GM18870 (cell line): ENCODE data around the gene AHCYL1.

Experiments used
- ATAC-seq: cut with Tn5 transposase; IDR thresholded peaks from one replicate; pipeline ENCODE4 v1.9.1; 2021; ENCODE audit warnings: moderate library complexity; ENCODE audit not compliant: unreplicated experiment

AHCYL1 gene

DNA sequence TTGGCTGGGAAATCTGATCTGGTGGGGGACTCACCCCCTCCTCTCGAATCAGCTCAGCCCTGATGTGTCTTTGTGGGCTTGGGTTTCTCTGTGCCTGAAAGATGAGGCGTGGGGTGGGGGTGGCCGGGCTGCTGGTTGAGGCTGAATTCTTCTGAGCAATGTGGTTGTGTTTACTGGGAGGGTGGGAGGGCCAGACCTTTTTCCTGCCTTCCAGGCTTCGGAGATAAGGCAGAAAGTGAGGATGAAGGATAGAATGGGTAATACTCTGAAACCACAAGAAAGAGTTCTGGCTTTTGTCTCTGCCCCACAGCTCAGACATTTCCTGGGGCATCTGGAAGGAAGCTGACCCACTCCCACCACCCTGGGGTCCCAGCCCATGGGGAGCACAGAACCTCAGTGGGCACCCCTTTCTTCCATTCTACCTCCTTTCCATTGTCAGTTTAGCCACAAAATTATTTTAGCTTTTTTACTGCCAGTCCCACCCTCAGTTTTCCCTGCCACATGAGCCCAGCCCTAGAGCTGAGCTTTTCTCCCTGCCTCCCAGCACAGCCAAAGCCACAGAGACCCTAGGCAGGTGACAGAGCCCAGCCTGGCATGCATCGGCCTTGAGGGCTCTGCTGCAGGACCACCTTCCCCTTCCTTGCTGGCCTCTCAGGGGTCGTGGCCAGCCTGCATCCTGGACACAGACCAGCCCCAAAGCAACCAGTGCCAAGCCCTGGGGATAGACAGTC, 74.7 kb downstream of the AHCYL1 start:
- no peak for ATAC-seq

DNA sequence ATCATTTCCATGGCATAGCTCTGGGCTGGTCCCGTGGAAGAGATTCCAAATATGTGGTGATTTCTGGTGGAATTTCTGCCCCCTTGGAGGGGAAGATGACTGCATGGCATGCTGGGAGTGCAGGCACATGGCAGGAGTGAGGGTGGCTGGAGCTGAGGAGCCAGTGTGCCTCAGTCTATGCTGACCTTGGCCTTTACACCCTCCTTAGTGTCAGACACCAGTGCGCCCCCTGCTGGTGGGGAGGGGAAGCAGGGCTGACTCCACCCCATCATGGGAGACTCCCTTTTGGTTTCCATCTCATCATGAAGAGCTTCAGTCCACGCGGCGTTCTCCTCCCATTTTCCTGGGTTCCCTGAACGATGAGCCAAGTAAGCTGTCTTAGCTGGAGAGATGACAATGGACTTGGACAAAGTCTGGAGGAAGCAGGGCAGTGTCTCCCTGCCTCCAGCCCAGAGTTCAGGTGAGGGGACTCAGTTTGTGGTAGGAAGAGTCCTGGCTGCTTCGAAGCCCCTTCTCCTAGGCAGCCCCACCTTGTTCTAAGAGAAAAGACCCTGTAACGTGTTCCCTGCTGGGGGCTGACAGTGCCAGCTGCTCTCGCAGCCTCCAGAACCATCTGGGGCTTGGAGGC, 75.6 kb downstream of the AHCYL1 start:
- no peak for ATAC-seq

DNA sequence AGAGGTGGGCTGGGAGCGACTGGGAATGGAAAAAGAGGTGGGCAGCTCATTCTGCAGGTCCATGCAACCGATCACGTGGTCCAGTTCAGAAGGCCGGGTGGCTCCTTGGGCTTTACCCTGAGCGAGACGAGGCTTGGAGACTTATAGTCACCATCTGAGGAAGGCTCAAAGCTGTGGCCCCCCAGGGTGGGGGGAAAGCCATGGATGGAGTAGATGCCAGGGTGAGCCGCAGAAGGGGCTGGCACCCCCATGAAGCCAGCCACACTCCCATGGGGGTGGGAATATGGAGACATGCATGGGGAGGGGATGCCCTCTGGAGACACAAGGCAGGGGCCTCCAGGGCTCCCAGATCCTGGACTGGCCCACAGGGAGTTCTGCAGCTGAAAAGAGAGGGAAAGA, 76.1 kb downstream of the AHCYL1 start:
- no peak for ATAC-seq

DNA sequence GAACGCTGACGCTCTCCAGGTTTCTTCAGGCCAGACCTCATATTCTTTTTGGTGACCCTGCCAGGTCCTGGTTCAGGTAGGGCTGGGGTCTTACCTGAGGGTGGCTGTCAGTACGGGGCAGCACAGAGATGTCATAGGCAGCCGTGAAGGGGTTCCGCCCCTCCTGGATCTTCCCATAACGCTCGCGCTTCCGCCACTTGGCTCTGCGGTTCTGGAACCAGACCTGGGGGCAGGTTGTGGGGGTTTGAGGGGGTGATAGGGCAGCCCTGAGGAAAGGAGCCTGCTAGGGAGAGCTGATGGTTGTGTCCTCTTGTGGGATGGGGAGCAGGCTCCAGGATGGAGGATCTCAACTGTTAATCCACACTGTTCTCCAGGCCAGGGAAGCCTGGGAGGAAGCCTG, 76.8 kb downstream of the AHCYL1 start:
- ATAC-seq: no peak

DNA sequence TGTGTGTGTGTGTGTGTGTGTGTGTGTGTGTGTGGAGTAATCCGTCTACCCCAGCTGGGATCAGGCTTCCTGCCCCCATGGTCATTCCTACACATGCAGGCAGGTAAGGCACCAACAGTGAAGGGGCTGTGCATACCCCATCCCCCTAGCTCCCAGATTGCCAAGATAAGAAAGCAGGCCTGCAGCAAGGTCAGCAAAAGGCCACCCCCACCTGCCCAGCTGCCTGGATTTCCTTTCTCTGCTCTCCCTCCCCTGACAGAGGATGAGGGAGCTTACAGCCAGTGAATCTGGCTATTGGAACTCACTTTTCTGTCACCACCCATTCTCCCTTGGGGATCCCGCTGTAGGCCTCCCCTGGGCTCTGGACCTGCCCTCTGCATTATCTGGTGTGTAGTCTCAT, 78.0 kb downstream of the AHCYL1 start:
- ATAC-seq: no peak

DNA sequence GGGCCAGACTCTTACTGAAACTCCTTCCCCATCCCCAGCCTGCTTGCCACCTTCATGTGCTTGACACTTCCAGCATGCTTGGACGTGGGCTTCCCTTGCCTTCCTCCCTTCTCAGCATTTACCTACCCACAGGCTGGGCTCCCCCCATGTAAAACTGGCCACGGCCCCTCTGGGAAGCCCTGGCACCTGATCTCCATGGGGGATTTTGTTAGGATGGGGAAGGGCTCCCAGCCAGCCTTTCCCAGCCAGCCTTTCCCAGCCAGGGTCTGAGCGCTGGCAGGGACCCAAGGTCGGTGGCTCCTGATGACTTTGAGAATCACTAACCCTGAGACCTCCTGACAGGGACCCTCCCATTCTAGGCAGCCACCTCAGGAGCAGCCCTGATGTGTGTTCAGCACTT, 79.2 kb downstream of the AHCYL1 start:
- no peak for ATAC-seq

DNA sequence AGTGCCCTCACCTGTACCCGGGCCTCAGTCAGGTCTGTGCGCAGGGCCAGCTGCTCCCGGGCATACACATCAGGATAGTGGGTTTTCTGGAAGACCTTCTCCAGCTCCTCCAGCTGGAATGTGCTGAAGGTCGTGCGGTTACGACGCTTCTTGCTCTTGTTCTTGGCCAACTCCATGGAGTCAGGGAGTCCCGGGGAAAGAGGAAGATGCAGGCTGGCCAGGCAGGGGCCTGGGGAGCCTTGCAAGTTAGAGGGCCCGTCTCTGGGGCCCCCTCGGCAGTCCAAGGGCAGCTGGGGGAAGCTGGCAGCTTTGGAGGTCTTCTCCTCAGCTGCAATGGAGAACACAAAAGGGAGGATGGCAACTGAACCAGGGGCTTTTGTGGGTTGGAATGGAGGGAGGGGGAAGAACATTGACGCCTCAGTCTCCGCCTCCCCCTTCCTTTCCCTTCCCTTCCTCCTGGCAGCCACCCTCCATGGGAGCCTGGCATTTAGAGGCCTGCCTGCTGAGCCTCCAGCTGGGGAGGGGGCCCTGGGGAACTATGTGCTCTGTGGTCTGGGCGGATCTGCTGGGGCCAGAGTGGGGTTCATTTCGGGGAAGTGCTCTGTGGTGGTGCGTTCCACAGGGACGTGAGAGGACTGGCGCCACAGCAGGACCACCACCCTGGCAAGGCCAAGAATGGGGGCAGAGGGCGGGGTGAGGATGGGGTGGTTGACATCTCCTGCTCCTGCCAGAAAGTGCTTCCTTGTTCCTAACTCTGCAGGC, 80.2 kb downstream of the AHCYL1 start:
- no peak for ATAC-seq

DNA sequence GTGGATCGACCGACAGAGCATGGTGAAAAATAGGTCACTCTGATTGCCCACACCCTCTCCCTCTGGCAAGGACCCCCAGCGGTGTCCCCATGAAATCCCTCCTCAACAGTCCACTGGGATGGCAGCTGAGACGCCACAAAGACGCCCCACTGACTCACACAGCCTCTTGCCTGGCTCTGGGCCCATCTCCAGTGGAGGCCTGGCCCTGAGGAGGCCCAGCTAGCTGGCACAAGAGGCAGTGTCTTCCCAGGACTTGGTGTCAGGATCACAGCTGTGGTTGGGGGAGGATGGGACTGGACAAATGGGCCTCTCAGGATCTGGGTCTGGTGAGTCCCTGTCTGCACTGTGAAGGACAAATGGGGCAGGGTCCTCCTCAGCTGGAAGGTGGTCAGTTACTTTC, 81.3 kb downstream of the AHCYL1 start:
- ATAC-seq: no peak

DNA sequence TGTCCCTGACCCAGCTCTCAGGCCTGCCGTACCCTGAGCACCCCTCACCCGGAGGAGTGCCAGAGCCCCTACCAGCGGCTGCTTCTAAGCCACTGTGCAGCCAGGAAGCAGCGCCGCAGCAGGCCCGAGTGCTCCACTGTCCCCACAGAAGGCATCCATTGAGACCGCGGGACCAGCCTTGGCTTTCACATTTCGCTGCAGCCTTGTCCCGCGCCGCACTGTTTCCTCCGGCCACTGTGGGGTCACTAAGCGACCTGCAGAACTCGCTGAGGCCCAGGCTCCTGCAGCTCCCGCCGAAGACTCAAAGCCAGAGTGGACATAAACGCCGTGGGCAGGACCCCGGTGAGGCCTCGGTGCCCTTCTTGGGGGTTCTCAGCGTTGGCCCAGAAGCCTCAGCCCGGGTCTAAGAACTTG, 82.9 kb downstream of the AHCYL1 start:
- no peak for ATAC-seq

DNA sequence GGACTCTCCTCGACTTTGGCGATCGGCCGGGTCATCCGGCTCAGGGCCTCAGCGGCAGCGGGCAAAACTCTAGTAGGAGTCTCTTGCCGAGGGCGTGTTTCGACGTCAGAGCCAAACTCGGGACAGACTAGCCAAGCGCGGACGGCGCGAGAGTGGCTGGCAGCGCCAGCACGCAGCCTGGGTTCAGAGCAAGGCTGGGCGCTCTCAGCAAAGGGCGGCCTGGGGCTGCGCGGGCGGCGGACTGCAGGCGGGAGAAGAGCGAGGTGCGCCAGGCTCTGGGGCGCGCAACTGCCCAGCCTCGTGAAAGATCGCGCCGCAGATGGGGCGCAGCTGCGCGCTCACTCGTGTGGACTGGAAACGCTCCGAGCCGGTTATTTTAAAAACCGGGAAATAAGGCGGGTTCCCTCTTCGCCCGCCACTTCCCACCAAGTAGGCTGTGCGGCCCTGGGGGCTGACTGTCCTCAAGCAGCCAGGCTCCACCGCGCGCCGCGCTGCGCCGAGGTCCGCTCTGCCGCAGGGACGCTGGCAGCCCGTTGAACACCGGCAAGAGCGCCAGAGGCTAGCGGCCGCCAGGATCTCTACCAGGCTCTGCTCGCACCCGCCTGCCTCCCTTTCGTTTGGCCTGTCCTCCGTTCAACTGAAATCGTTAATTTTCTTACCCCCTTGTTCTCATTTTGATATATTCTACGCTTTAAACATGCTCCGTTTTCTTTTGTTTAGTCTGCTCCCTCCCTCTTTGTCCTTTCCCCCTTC, 83.5 kb downstream of the AHCYL1 start:
- ATAC-seq: no peak

DNA sequence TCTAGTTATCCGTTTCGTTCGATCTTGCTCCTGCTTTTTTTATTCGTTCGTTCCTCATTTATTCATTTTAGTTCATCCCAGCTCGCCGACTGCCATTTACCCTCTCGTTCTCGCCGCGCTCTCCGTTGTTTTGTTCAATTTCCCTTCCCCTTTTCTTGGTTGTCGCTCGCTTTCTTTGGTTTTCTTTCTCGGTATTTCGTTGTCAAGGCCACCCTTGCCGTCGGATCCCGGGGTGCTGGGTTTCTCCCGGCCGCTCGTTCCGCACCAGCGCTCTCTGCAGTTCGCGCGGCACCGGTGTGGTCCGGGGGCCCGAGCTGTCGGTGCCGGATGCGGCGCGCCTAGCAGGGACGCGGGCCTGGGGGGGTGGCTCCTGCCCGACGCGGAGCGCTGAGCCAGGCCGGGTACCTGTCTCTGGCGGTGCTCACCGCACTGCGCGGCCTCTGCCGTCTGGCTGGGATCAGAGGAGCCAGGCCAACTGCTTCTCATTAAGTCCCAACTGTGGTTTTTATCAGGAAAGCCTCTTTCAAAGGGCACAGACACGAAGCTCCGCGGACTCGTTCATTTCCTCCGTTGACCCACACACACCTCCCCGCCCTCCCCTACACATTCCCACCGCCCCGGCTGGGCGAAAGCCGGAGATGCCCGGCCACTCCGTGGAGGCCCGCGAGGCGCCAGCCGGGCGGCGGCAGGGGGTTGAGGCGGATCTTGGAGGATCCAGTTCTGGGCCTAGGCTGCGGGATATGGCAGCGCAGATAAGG, 84.3 kb downstream of the AHCYL1 start:
- no peak for ATAC-seq

DNA sequence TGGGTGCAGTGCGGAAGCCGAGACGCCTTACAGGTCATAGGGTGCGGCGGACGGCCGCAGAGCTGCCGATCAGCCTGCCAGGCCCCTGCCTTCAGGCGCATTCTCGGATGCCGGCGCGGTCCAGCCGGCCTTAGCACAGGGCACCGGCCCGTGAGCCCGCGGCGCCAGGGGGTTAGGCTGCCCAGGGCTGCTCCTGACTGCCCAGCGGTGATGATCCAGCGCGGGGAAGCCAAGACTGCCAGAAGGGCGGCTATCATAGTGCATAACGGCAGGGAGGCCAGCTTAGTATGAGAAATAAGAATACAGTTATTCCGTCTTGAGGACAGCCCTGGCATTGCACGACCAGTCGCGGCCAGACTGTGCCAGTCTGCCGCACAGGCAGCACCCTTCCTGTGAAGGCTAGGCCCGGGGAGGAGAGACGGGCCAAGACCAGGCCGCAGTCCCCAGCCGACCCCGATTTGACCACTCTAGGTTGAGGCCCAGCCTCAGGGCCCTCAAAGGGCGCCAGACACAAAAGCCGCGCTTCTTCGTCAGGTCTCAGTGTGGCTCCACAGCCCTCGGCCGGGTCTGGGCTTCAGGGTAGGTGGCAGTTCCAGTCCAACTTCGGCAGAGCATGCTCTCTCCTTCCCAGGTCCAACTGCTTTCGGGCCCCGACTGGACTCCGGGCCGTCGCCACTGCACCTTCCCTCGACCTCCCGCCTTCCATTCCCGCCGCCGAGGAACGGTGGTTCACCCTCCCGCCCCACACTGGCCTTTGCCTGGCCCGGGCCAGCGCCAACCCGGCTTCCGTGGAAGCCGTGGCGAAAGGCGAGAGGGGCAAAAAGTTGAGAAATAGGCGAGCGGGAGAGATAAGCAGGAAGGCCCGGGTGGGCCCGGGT, 85.1 kb downstream of the AHCYL1 start:
- no peak for ATAC-seq

DNA sequence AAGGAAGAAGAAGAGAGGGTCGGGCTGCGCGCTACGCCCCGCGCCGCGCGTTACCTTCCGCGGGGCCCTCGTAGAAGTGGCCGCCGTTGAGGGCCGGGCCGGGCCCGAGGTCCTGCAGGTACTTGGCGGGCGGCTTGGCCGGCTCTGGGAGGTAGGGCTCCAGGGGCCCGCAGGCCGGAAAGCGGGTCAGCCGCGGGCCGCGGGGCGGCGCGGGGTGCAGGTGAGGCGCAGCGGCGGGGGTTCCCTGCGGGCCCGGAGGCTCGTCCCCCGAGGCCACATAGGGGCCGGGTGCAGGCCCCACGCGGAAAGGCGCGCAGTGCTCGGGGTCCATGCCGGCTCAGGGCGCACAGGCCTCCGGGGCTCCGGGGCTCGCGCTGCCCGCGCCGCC, 85.7 kb downstream of the AHCYL1 start:
- ATAC-seq: no peak

DNA sequence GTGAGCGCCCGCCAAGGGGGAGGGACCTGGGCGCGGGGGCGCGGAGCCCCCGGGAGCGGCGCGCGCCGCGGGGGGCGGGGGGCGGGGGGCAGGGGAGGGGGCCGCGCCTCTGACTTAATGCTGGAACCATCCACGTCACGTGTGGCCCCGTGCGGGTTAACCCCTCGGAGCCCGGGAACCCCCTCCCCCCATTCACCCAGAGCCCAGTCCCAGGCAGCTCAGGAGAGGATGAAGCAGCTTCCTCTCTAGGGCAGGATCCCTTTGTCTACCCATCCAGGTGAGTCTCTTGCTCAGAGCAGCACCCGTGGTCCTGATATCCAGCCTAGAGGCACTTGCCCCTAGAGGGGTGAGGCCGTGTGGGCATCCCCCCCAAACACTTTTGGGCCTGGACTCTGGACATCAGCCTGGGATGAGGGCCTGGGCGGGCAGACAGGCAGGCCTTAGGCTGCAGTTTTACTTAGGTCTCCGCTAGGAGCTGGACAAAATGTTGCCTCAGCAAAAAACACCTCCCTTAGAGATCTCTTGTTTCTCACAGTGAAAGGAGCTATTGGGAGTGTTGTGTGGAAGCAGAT, 86.2 kb downstream of the AHCYL1 start, which contains the start of gene ALX3:
Gene ALX3, minus strand, starts transcription at position 2 of the 572 bp plus-strand sequence. CDS start 60 bp downstream, outside the sequence.
- no peak for ATAC-seq
